H9 (cell line): ENCODE data around the gene ANKRD39. TPM values are rescaled to one million over a fixed set of nuclear protein-coding genes. Genes with fewer than 3 reads are reported as not detected.

ENCODE experiments used
- DNase-seq: peaks from one replicate; pipeline ENCODE4 v3.0.0-alpha.2; 2017
- H2AFZ ChIP-seq: one replicate; pipeline ENCODE4 v1.6.1; 2013; ENCODE audit warnings: mild to moderate bottlenecking, low read length, control low read depth, moderate library complexity
- H2AK5ac ChIP-seq: 2 replicates; pipeline ENCODE4 v1.6.1; 2013; ENCODE audit warnings: low read length, control low read depth, mixed read lengths; ENCODE audit not compliant: insufficient read length
- H2BK120ac ChIP-seq: one replicate; pipeline ENCODE4 v1.6.1; 2013; ENCODE audit warnings: low read depth, mild to moderate bottlenecking, low read length, control low read depth, inconsistent platforms; ENCODE audit not compliant: poor library complexity, severe bottlenecking
- H2BK12ac ChIP-seq: 2 replicates; pipeline ENCODE4 v1.6.1; 2013; ENCODE audit warnings: low read length, control low read depth, mixed read lengths, low read depth; ENCODE audit not compliant: insufficient read length
- H2BK15ac ChIP-seq: 2 replicates; pipeline ENCODE4 v1.6.1; 2013; ENCODE audit warnings: low read depth, low read length, control low read depth
- H2BK20ac ChIP-seq: one replicate; pipeline ENCODE4 v1.6.1; 2013; ENCODE audit warnings: low read depth, mild to moderate bottlenecking, low read length, control low read depth, inconsistent platforms; ENCODE audit not compliant: poor library complexity, severe bottlenecking
- H2BK5ac ChIP-seq: 2 replicates; pipeline ENCODE4 v1.6.1; 2013; ENCODE audit warnings: low read length, control low read depth, mixed read lengths; ENCODE audit not compliant: insufficient read length
- H3K14ac ChIP-seq: 2 replicates; pipeline ENCODE4 v1.6.1; 2013; ENCODE audit warnings: low read length, control low read depth; ENCODE audit not compliant: insufficient read depth
- H3K18ac ChIP-seq: 2 replicates; pipeline ENCODE4 v1.6.1; 2013; ENCODE audit warnings: low read depth, mild to moderate bottlenecking, mixed read lengths, low read length, control low read depth; ENCODE audit not compliant: insufficient read length
- H3K23ac ChIP-seq: 2 replicates; pipeline ENCODE4 v1.6.1; 2013; ENCODE audit warnings: low read length, control low read depth, mixed read lengths, low read depth; ENCODE audit not compliant: insufficient read length
- H3K23me2 ChIP-seq: 2 replicates; pipeline ENCODE4 v1.6.1; 2013; ENCODE audit warnings: low read depth, mild to moderate bottlenecking, mixed read lengths, low read length, control low read depth; ENCODE audit not compliant: insufficient read length, poor library complexity, severe bottlenecking
- H3K27ac ChIP-seq: 2 replicates; pipeline ENCODE4 v1.5.1; 2013; ENCODE audit warnings: low read length, control low read depth, mixed read lengths, low read depth; ENCODE audit not compliant: insufficient read length
- H3K27me3 ChIP-seq: 2 replicates; pipeline ENCODE4 v1.6.1; 2013; ENCODE audit warnings: low read length, control low read depth, inconsistent platforms; ENCODE audit not compliant: insufficient read depth
- H3K4ac ChIP-seq: 2 replicates; pipeline ENCODE4 v1.6.1; 2013; ENCODE audit warnings: low read depth, mild to moderate bottlenecking, control low read depth, inconsistent platforms, low read length, moderate library complexity
- H3K4me1 ChIP-seq: 2 replicates; pipeline ENCODE4 v1.6.1; 2013; ENCODE audit warnings: low read length, control low read depth, inconsistent platforms; ENCODE audit not compliant: insufficient read depth
- H3K4me2 ChIP-seq: 2 replicates; pipeline ENCODE4 v1.6.1; 2013; ENCODE audit warnings: low read length, control low read depth, mixed read lengths; ENCODE audit not compliant: insufficient read length, insufficient read depth
- H3K56ac ChIP-seq: 2 replicates; pipeline ENCODE4 v1.6.1; 2013; ENCODE audit warnings: low read depth, mild to moderate bottlenecking, mixed read lengths, low read length, control low read depth; ENCODE audit not compliant: insufficient read length
- H3K79me1 ChIP-seq: 2 replicates; pipeline ENCODE4 v1.6.1; 2013; ENCODE audit warnings: low read depth, mild to moderate bottlenecking, moderate library complexity, low read length, control low read depth, inconsistent platforms; ENCODE audit not compliant: insufficient read depth, poor library complexity, severe bottlenecking
- H3K79me2 ChIP-seq: 2 replicates; pipeline ENCODE4 v1.6.1; 2013; ENCODE audit warnings: low read length, control low read depth, inconsistent platforms; ENCODE audit not compliant: insufficient read depth
- H3K9ac ChIP-seq: 2 replicates; pipeline ENCODE4 v1.6.1; 2013; ENCODE audit warnings: low read length, control low read depth, mixed read lengths; ENCODE audit not compliant: insufficient read length; ENCODE audit errors: extremely low read depth
- H3K9me3 ChIP-seq: one replicate; pipeline ENCODE4 v1.6.1; 2013; ENCODE audit warnings: low read depth, low read length, inconsistent platforms; ENCODE audit not compliant: control insufficient read depth
- H3T11ph ChIP-seq: one replicate; pipeline ENCODE4 v1.6.1; 2013; ENCODE audit warnings: mild to moderate bottlenecking, low read length, control low read depth, inconsistent platforms
- H4K20me1 ChIP-seq: one replicate; pipeline ENCODE4 v1.6.1; 2013; ENCODE audit not compliant: control insufficient read depth, insufficient read length, insufficient read depth
- H4K5ac ChIP-seq: 2 replicates; pipeline ENCODE4 v1.6.1; 2013; ENCODE audit warnings: low read depth, mild to moderate bottlenecking, mixed read lengths, low read length, control low read depth; ENCODE audit not compliant: insufficient read length
- H4K8ac ChIP-seq: replicated peaks from 2 replicates; pipeline ENCODE4 v1.6.1; 2013; ENCODE audit warnings: low read length, control low read depth, mixed read lengths, low read depth; ENCODE audit not compliant: insufficient read length
- H4K91ac ChIP-seq: 2 replicates; pipeline ENCODE4 v1.6.1; 2013; ENCODE audit warnings: low read depth, mild to moderate bottlenecking, moderate library complexity, mixed read lengths, low read length, control low read depth; ENCODE audit not compliant: insufficient read length
- H3K27ac Mint-ChIP-seq, 3 experiments: 2 replicates in 2 of 3; 3 replicates in 1 of 3; pipeline ENCODE4 v1.8.0; 2020 to 2021; ENCODE audit warnings: mixed read lengths in 3 of 3, mild to moderate bottlenecking in 1 of 3, moderate library complexity in 1 of 3
- H3K27me3 Mint-ChIP-seq: 2 replicates; pipeline ENCODE4 v1.8.0; 2021; ENCODE audit warnings: low read depth, mild to moderate bottlenecking, moderate library complexity, mixed read lengths
- H3K36me3 Mint-ChIP-seq, 3 experiments: 2 replicates in 2 of 3; 3 replicates in 1 of 3; pipeline ENCODE4 v1.8.0; 2020 to 2021; ENCODE audit warnings: low read depth in 3 of 3, mixed read lengths in 3 of 3; ENCODE audit not compliant: insufficient read depth in 1 of 3
- H3K4me1 Mint-ChIP-seq, 2 experiments: 2 replicates each; pipeline ENCODE4 v1.8.0; 2020; ENCODE audit warnings: mixed read lengths in 2 of 2
- H3K4me3 Mint-ChIP-seq, 2 experiments: 2 replicates in 1 of 2; 3 replicates in 1 of 2; pipeline ENCODE4 v1.8.0; 2020 to 2021; ENCODE audit warnings: mild to moderate bottlenecking in 2 of 2, mixed read lengths in 2 of 2, moderate library complexity in 1 of 2
- H3K9me3 Mint-ChIP-seq, 2 experiments: 2 replicates in 1 of 2; 3 replicates in 1 of 2; pipeline ENCODE4 v1.8.0; 2020; ENCODE audit warnings: mild to moderate bottlenecking in 2 of 2, mixed read lengths in 2 of 2, moderate library complexity in 1 of 2
- CTCF ChIP-seq: fragments of 200-600 bp; sonication (generic); conservative IDR thresholded peaks from 3 replicates; pipeline ENCODE4 v1.8.0; 2021; ENCODE audit warnings: antibody characterized with exemption, mild to moderate bottlenecking
- WGBS: extraction: QIAGEN DNeasy Blood & Tissue Kit; methylation state at CpG from one replicate; pipeline ENCODE4 v1.1.7; 2013; ENCODE audit warnings: missing lambda C conversion rate, low lambda C conversion rate, mixed read lengths; ENCODE audit not compliant: insufficient read length; ENCODE audit errors: extremely low coverage; 5-methylcytosine and 5-hydroxymethylcytosine counted together
- total RNA-seq: library from RNA; stranded (reverse); gene quantifications from 2 replicates; pipeline ENCODE4 v1.2.1, GENCODE V29; 2021

The ANKRD39 gene
- total RNA-seq, 1 experiment from 2014 or later, result 13.0 TPM

- Mint-ChIP-seq H3K27ac (peak overlapping the region; percentile 80 to 91 (median 83); a peak in 5 of 7 replicates), H3K9me3 (no peaks in the 10 kb centered on the region), H3K4me1 (peaks cover 18 to 25% of the 10 kb centered on the region in 2 experiments), H3K36me3 (peaks cover 15 to 48% (median 40%) of the 10 kb centered on the region in 3 experiments), H3K27me3 (no peaks in the 10 kb centered on the region; the same call in 1 of the 2 replicates), H3K4me3 (peak overlapping the region; percentile 85 to 88)
- Histone ChIP-seq H3K9me3 (no peaks in the 10 kb centered on the region), H3K4me2 (peak overlapping the region; percentile 70), H3K4me1 (peaks cover 3% of the 10 kb centered on the region; the same call in 1 of the 2 replicates), H2BK5ac (no peak overlapping the region), H2AFZ (no peak overlapping the region), H2AK5ac (no peak overlapping the region), H3K18ac (peak overlapping the region; percentile 20), H3T11ph (no peak overlapping the region), H3K9ac (peak overlapping the region; percentile 77), H2BK15ac (no peak overlapping the region), H3K23me2 (peaks cover 16% of the 10 kb centered on the region), H2BK12ac (no peak overlapping the region), H4K8ac (no peak overlapping the region), H3K27me3 (no peaks in the 10 kb centered on the region), H2BK120ac (no peak overlapping the region), H3K23ac (no peak overlapping the region), H3K56ac (no peak overlapping the region), H4K20me1 (no peaks in the 10 kb centered on the region), H4K91ac (no peak overlapping the region), H3K27ac (no peak overlapping the region), H2BK20ac (no peak overlapping the region), H3K14ac (peak overlapping the region; percentile 96), H3K79me2 (peaks cover 10% of the 10 kb centered on the region; the same call in 1 of the 2 replicates), H3K4ac (no peak overlapping the region; the same call in 1 of the 2 replicates), H4K5ac (no peak overlapping the region), H3K79me1 (peaks cover 10% of the 10 kb centered on the region)
- DNase-seq, result no peak
- no peak for TF ChIP-seq CTCF
- no CpG with 5 or more reads among the region's 27 CpGs for WGBS
These were observed 10.1 kb upstream of the ANKRD39 start for GRCh38 chr2:96867756-96868554.
